Sigmoid colon (tissue), 3 donors: ENCODE results near the gene RHOV.

Source experiments
- CTCF ChIP-seq, 4 experiments: fragments of 450-650 bp in 3 of 4; fragments of 200-600 bp in 1 of 4; IDR thresholded peaks; one replicate each; pipeline ENCODE4 v1.5.1; 2016 to 2019; ENCODE audit warnings: antibody characterized with exemption in 4 of 4, mild to moderate bottlenecking in 3 of 4, moderate library complexity in 2 of 4
- POLR2A ChIP-seq, 2 donors: fragments of 450-650 bp; IDR thresholded peaks; one replicate each; pipeline ENCODE4 v1.6.1; 2016; ENCODE audit warnings: antibody characterized with exemption in 2 of 2, mild to moderate bottlenecking in 2 of 2, moderate library complexity in 2 of 2

- TF ChIP-seq CTCF (IDR thresholded peaks at IDR 0.05) (no peak), POLR2A (IDR thresholded peaks at IDR 0.05) (no peak)
Measured at GRCh38 chr15:40832903-40833302, 41.1 kb downstream of the RHOV start.
